8988T (cell line): Measurements from ENCODE around the gene EPM2A.

Source experiments
- DNase-seq: peaks from one replicate; pipeline ENCODE4 v3.0.0; 2011

Gene EPM2A

GRCh38 chr6:145588981-145589380 is 146.3 kb downstream of the EPM2A start:
- DNase-seq, result no peak

- no peak for DNase-seq
Observed at GRCh38 chr6:145587334-145587733, 148.0 kb downstream of the EPM2A start.

GRCh38 chr6:145583753-145584152 is 151.6 kb downstream of the EPM2A start:
- DNase-seq, result no peak
